ENCODE measurements around the gene SPAG16.
"Not testable (repeated sequence)": the region's sequence is repeated elsewhere in the genome, so short reads cannot be mapped to it uniquely, and the experiment has no call there.

Gene SPAG16

DNA sequence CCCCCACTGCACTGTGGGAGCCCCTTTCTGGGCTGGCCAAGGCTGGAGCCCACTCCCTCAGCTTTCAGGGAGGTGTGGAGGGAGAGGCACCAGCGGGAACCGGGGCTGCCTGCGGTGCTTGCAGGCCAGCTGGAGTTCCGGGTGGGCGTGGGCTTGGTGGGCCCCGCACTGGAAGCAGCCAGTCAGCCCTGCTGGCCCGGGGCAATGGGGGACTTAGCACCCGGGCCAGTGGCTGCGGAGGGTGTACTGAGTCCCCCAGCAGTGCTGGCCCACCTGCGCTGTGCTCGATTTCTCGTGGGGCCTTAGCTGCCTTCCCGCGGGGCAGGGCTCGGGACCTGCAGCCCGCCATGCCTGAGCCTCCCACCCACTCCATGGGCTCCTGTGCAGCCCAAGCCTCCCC is 434.1 kb downstream of the SPAG16 start:
- DNase-seq = not testable (repeated sequence)

DNA sequence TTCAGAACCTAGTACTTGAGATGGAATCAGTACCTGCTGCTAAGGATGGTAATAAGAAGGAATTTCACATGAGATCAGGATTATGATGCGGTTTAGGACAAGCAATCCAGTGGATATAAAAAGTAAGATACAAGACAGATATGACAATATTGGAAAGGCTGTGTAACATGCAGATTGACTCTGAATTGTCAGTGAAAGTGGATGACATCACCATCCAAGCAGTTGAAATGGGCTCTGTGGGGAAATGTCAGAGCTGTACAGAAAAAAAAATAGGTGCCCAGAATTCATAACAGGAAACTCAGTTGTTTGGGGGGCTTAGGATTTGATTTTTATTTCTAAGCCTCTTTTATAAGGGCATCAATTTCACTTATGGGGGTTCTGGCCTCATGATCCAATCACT is 438.3 kb downstream of the SPAG16 start:
- DNase-seq = no peak

DNA sequence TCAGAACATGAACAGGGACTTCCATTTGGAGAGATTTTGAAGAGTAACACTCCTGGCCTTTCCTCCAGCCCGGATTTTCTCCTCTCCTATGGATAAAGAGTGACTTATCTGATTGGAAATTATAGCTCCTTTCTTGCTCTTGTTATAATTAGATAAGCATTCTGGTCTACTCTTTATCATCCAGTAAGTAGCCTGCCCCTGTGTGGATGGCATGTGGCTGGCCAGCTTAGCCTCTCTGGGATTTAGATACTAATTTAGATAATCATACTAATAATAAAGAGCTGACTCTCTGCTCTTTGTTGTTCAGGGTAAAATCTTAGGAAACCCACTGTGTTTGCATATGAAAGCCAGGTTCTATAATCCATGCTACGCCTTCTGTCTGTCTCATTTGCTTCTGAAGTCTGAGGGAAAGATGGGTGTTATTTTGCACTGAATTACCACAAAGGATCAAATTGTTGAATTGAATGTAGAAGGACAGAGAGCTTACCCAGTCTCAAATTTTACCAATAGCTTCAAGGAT is 438.8 kb downstream of the SPAG16 start:
- DNase-seq = no peak

DNA sequence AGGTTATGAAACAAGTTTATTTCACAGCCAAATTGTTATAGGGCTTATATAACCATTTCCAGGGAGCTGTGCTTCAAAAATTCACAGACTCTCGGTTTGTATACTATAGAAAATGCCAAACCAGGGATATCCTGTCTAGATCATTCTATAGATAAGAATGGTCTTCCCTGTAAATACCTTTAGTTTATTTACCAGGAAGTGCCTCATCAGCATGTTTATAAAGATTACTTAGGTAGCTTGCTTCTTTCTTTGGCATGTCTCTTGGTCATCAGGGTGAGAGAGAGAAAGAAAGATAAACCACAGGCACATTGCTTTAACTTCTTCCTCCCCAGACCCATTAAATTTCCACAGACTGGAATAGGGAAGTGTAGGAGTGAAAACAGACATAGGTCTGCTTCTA is 439.4 kb downstream of the SPAG16 start:
- DNase-seq = no peak

DNA sequence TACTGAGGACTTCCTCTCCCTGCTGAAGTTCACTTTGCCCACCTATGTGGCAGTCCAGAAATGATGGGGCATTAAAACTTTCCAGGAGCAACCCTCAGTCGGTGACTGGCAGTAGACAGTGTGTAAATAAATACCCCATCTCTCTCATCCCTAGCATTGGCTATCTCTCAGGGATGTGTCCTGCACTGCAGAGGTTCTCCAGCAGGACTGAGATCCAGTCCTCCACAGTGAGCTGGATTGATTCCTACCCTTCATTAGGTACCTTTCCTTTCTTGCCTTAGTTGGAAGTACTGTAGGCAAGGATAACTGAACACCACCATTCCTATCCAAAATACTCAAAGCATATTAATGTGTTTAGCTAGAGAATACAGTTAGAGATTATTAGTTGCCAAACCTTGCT is 441.8 kb downstream of the SPAG16 start:
- DNase-seq = no peak

DNA sequence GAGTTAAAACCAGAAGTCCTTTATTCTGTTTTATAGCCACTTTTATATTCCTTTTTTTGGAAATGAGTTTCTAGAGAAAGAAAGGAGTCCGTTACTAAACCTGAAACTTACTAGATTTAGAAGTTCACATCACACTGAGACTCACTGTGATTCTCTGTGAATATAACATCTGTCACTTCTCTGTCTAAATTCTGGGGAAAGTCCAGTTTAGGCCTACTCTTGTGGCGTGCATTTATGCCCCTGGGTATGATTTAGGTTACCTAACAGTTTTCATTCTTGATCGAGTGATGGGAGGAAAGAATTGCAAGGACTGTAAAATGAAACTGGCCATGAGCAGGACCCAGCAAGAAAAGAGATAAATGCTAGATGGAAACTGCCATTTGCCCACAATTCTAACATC is 449.6 kb downstream of the SPAG16 start:
- no peak for DNase-seq

DNA sequence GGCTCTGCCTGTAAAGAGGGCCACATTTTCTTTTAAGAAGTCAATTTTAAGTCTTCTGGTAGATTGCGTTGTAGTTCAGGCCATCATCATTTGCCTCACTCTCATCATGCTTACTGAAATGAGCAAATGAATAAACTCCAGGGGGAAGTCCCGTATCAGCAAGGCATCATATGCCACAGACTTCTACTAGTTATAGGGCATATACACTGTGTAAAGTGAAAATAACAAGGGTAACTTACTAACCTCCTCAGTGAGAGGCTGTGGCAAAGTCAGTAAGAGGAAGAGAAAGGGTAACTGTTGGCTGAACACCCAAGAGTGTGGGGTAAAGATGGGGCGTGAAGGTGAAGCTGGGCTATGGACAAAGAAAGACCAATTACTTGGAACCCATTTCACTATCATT is 456.2 kb downstream of the SPAG16 start:
- no peak for DNase-seq

DNA sequence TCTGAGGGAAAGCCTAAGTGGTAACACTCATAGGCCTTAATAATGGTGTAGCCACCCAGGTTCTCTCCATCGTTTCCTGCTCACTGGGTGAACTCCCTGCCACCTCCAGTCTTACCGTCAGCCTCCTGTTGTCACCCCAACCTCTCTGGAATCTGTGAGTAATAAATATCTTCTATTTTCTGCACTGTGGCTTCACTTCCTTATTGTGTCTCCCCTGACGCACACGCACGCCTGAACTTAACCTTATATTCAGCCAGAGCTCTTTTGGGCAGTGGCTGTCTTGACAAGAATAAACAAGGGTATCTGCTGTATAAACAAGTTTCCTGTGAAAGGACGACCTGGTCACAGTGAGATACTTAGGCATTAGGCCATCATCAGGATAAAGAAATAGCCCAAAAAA is 467.2 kb downstream of the SPAG16 start:
- DNase-seq = no peak

DNA sequence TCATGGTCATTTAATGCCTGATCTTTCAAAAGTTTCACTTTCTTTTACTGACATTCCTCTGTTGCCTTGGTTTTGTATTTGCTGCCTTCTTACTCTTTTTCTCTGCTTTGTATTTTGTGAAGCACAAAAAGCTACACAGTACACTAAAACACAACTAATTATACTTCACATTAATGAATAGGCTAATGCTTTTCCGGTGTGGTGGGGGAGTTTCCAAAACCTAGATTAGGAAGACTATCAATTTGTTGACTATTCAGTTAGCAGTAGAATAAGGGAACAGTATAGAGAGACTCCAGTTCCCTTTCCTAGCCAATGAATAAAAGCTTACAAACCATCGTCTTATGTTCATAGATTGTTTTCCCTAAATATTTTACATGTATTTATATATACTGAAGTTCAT is 468.3 kb downstream of the SPAG16 start:
- DNase-seq = no peak

DNA sequence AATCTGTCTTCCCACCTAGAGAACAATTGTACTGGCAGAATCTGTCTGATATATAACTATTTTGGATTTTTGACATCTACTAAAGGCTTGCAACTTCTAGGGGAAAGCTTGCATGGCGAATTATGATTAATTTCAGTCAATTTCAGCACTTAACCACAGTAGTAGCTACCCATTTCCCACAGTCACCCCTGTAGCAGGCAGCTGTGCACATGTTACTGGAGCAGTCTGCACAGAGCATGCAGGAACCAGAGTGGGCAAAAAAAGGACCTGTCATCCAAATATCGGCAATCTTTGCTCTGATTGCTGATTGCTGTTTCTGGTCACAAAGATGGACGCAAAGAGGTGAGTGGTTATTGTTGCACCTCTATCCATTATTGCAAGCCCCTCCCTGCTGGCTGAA is 473.3 kb downstream of the SPAG16 start:
- no peak for DNase-seq

DNA sequence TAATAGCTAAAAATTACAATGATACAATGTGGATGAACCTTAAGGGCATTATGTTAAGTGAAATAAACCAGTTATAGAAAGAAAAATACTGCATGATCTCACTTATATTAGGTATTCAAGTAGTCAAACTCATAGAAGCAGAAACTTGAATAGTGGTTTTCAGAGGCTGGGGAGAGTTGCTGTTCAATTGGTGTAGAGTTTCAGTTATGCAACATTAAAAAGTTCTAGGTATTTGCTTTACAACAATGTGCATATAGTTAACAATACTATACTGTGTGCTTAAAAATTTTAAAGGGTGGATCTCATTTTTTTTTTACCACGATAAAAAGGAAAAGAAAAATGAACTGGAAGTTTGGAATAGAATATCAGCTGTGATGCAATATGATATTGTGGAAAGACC is 479.1 kb downstream of the SPAG16 start:
- no peak for DNase-seq

DNA sequence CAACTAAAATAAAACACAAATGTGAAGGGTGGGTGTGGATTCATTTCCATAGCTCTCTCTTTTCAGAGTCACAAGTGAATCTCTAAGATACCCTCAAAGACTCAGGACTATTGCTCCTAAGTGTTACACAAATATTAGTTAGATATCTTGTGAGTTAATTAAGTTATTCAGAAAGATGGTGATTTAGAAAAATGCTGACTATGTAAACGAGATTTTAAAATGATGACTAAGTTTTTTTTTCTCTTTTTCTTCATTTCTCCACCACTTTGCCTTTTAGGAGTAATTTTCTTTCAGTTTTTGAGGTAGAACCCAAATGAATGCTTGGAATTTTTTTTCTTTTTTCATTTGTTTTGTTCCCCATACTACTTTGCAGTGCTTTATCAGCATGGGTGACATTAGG is 479.7 kb downstream of the SPAG16 start:
- no peak for DNase-seq

DNA sequence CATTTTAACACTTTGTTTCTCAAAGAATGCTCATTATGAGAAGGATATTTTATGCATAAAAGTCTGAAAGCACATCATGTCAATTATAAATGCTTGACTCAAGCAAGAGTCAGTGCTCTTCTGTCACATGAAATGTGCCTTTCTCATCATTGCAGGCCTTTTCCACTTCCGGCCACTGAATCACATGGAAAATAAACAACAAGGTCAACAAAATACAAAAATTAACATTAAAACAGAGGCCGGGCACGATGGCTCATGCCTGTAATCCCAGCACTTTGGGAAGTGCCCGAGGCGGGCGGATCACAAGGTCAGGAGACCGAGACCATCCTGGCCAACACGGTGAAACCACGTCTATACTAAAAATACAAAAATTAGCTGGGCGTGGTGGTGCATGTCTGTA is 480.6 kb downstream of the SPAG16 start:
- DNase-seq = no peak

DNA sequence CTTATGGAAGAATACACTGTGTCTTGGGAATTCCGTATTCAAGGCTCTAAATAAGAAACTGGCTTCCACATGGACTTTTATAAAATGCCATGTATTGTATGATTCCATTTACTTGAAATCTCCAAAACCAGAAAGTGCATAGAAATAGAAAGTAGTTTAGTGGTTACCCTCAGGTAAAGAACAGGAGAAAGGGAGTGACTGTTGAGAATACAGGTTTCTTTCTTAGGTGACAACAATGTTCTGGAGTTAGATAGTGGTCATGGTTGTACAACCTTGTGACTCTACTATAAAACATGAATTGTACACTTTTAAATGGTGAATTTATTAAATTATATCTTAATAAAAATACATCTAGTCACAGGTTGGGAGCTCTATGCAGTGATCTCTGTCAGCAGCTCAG is 481.8 kb downstream of the SPAG16 start:
- no peak for DNase-seq

DNA sequence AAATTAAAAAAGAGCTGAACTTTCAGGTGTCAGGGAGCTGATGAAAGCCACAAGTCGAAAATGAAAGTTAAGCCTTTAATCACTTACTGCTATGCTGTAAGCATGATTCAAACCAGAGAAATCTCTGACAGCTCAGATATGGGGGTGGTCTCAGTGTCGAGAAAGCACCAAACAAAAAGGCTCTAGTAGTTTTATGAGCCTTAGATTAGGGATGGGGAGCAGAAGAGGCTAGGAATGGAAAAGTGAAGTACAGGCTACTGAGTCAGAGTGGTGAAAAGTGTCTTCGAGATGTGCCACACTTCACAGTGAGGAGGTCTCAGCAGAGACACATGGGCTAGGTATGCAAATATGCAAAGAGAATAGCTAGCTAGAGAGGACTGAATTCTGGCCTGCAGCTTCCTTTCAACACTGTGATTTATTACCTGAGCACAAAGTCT is 482.2 kb downstream of the SPAG16 start:
- no peak for DNase-seq

DNA sequence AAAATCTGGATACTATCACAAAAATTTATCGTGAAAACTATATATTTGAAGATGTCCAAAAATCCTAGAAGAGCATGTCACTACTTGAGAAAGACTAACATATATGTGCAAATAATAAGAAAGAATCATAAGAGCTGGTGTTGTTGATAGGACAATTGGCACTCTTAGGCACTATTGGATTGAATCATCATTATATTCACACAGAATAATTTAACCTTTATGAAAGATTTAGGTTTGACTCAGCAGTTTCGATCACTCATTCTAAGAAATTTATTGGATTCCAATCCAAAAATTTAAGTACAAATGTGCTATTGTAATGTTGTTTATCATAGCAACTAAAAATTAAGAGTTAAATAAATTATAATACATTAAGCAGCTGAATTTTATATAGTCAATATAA is 503.6 kb downstream of the SPAG16 start:
- no peak for DNase-seq

DNA sequence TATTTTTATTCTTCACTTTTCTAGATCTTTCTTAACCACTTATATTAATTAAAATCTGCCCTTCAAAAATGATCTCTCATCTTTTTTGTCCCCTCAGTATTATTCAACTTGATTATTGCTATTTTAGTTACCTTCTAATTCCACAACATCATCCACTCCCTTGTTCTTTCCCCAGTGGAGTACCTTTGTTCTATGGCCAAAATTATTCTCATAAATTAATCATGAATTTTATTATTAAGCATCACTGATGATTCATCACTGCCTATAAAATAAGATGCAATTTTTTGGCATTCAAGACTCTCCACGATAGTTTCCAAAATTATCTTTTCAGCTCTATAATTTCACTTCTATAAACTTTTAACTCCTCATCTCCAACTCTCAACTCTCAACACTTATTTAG is 505.7 kb downstream of the SPAG16 start:
- no peak for DNase-seq

DNA sequence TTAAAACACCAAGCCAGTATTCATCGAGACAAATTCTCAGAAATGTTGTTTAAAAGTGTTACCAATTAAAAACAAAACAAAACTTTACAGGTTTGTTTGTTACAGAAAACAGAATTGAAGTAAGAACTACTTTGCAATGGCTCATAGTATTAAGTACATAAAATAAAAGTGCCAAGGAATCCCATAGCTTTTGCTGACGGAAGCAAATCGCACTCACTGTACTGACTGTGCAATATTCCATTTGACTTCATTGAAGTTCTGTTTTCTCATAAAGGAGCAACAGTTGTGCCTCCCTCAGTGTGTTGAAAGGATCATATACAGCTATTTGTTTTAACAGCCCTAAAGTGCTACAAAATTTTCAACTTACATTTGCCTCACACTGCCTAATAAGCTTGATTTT is 507.8 kb downstream of the SPAG16 start:
- no peak for DNase-seq

DNA sequence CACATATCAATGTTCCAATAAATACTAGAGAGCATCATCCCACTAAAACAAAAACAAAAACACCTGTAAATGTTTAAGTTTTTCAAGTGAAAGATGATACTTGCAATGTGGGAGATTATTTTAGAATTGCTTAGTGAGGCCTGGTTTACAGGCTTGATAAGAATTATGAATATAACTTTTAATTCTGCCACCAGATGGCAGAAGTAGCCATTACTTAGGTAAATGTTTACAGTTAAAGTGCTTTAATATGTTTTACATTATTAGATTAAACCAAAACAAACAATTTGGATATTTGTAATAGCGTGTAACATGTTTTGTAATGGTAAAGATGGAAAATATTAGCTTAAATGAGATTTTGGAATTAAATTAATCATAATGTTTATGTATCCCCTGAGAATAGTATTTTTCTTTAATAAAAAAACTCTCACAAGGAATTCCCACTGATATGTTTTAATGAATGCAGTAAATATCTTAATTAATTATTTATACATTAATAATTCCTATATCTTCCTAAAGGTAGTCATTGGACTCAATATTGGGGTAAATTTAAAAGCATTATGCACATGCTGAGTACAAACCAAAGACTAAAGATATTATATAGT is 522.0 kb downstream of the SPAG16 start:
- DNase-seq = peak; percentile 59

DNA sequence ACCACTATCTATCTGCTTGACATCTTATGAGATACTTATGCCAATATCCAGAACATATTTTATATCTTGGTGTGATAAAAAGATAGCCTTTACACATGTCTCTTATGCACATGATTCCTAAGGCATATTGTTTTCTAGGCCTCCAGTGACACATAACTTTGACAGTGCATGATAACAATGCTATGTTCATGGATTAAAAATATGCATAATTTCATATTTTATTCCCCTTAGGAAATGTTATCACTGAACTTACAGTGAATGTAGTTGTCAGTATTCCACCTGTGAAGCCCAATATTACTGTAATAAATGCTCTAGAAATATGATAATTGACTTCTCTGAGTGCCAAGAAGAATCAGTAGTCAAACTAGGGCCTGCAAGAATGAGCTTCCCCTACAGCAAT is 532.3 kb downstream of the SPAG16 start:
- DNase-seq = no peak

DNA sequence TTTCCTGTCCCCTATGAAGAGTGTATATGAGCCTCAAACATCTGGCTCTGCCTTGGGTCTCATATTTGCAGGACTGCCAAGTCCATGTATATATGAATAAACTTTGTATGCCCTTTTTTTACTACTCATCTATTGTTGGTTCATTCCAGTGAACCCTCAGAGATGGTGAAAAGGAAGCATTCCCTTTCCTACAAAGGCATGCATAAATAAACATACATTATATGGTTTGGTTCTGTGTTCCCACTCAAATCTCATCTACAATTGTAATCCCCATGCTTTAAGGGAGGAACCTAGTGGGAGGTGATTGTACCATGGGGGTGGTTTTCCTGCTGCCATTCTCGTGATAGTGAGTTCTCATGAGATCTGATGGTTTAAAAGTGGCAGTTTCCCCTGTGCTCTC is 534.2 kb downstream of the SPAG16 start:
- DNase-seq = no peak

DNA sequence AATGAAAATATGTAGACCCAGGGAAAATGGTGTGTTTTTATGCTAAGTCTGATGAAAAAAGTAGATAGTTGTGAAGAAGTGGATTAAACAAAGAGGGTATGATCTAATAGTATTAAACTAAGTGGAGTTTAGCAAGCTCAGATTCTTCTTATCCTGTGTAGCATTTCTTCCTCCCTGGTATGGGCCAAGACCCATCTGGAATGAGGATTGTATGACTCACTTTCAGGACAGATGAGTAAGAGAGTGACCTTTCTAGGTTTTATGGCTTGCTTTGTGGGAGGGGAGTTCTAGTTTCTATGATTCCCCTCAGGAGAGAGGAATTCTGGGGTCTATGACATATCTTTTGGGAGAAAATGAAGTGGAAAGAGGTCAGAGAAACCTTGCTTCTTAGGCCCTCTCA is 550.1 kb downstream of the SPAG16 start:
- no peak for DNase-seq

DNA sequence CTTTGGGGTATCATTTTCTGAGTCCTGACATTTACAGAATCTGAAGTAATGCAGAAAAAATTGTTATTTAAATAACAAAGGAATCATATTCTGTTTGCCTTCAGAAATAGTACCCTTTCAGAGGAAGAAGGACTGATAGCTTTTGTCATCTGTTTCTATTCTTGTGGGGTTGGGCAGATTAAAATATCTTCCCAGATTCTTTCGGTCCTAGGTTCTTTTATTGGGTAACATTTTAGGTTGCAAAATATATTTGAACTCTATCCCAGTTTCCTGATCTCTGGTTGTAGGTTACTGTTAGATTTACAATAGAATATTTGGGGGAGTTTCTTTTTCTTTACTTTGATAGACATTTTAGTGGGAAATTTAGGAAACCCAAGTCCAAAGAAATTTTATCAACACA is 550.5 kb downstream of the SPAG16 start:
- DNase-seq = no peak

DNA sequence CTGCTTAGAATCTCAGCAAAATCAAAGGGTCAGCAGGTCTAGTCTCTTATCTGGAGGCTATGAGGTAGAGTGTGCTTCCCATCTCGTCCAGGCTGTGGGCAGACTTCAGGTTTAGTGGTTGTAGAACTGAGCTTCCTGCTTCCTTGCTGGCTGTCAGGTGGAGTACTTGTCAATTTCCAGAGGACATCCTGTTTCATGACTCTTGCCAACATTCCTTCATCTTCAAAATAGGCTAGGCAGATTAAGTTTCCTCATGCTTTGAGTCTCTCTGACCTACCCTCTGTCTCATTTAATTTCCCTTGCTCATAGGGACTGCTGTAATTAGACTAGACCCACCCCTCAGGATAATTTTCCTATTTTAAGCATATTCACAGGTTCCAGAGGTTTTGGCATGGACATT is 562.6 kb downstream of the SPAG16 start:
- no peak for DNase-seq

DNA sequence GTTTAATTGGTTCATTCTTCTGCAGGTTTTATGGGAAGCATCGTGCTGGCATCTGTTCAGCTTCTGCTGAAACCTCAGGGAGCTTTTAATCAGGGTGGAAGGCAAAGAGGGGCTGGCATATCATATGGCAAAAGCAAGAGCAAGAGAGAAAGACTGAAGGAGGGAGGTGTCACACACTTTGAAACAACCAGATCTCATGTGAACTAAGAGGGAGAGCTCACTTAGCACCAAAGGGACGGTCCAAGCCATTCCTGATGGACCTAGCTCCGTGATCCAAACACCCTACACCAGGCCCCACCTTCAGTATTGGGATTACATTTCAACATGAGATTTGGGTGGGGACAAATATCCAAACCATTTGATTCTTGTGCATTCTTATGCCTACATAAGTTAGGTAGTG is 563.1 kb downstream of the SPAG16 start:
- no peak for DNase-seq

DNA sequence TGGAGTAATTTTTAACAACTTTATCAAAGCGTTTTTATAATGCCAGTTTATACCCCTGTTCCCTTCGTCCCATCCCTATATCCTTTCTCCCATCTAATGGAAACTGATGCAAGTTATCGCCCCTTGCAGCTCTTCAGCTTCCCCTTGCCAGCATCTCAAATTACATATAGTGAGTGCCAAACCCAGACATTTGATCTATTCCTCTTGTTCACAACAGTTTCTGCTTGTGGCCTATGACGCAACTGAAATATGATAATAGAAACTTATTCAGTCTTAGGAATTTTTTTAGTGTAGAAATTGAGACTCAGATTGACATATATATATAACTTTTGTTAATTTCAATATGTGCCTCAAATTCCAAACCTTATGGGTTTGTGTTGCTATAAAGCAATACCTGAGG is 564.4 kb downstream of the SPAG16 start:
- DNase-seq = no peak
